NT2/D1 (cell line): Measurements from ENCODE around the gene ANKRD45.
"Not testable (repeated sequence)": the region's sequence is repeated elsewhere in the genome, so short reads cannot be mapped to it uniquely, and the experiment has no call there.

ENCODE experiments used
- YY1 ChIP-seq: IDR thresholded peaks from 2 replicates; pipeline ENCODE4 v1.6.1; 2011; ENCODE audit not compliant: insufficient read length, insufficient read depth
- ZNF274 ChIP-seq: IDR thresholded peaks from 2 replicates; pipeline ENCODE4 v1.6.1; 2011; ENCODE audit warnings: mild to moderate bottlenecking, low read depth, low read length

DNA sequence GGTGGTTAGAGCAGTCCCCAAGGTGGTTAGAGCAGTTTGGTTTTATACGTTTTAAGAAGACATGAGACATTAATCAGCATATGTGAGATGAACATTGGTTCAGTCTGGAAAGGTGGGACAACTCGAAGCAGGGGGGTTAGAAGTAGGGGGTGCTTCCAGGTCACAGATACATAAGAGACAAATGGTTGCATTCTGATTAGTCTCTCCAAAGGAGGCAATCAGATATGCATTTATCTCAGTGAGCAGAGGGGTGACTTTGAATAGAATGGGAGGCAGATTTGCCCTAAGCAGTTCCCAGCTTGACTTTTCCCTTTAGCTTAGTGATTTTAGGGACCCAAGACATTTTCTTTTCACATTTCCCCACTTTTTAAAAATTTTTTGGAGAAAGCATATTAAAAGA lies 4.8 kb upstream of the ANKRD45 start:
- TF ChIP-seq YY1, ZNF274: not testable (repeated sequence)
